HG03066 (cell line): Measurements from ENCODE around the gene SMIM32.

Source experiments
- ATAC-seq: cut with Tn5 transposase; IDR thresholded peaks from one replicate; pipeline ENCODE4 v1.9.1; 2021; ENCODE audit warnings: low read depth; ENCODE audit not compliant: unreplicated experiment

SMIM32 gene

DNA sequence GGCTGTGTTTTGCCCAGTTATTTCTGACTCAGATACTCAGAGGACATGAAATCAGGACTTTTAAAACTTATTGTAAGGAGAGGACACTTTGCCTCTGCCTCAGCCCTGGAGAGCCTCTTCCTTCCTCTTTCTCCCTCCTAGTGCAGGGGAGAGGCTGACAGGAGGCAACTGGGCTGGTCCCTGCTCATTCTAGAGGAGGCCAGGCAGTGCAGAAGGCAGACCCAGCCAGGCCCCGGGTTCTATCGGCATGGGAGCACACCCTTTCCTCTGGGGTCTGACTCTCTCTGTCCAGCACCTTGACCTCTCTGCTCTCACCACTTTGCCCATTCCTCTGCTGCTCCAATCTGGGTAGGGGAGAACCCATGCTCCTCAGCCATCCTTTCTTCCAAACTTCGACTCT lies 16.0 kb upstream of the SMIM32 start:
- ATAC-seq = no peak

DNA sequence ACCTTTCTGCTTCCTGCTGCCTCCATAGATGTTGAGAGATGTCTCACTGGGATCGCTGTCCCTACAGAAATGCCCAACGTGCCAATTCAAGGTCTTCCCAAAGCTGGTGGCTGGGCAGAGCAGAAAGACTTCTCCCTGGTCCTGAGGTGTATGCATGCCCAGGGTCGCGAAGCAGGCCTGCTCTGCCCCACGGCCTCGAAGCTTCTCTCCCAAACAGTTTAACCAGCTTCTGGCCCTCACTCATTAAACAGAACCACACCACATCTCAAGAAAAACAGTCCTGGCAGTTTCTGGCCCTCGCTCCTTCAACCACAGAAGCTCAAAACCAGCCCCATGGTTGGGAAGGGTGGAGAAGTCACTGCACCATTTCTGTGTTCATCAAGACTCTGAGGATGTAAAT lies 14.7 kb upstream of the SMIM32 start:
- ATAC-seq = no peak

DNA sequence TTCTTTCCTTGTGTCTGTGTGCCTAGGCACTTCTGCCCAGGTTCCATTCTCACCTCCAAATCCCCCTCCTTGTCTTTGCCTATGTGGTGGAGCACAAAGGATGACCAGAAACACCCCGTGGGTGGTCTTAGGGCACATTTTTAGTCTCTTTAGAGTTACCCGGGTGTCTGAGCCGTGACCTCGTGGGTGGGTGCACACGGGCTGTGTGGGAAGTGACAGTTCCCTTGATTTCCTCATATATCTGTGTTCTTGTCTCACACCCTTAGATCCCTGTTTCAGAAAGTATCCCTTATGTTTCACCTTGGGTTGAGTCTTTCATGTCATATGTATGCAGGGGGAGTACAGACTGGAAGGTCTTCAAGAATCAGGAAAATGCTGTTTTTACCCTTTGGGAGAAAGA lies 13.4 kb upstream of the SMIM32 start:
- ATAC-seq = no peak

DNA sequence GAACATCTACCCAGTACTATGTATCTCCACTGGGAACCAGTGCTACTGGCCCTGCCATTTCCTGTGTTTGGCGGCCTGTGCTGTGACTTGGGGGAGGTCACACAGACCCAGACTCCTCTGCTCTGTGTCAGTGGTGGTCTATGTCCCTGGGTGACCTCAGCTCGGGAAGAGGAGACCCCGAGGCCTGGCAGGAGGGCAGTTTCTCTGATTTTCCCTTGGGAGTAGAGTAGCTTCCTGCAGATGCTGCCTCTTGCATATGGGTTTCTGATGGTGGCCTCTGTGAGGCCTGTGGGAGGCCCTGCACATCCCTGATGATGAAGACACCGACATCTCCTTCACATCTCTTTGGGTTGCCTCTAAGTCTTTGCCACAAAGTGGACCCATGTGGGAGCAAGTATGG lies 13.0 kb upstream of the SMIM32 start:
- no peak for ATAC-seq

DNA sequence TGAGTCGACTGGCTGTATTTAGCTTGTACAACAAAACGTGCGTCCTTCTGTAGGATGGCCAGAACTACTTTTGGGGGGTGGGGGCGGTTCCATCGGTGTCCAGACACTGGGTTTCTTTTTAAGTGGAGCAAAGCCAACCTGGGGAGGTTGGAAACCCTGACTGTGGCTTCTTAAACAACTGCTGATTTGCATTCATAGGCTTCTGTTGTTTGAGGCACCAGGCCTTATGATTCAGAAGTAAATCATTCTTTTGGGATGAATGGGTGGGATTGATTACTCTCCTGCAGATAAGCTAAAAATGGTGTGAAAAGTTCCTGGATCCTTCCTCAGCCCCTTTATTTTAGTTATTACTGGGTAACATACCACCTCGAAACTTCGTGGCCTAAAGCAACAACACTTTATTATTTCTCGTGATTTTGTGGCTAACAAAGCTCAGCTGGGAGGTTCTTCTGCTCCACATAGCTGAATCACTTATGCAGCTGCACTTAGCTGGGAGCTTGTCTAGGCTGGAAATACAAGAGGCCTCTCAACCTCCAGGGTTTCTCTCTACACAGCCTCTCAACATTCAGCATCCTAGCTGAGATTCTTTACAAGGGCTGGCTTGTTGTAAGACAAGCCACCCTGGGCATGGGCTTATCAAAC lies 12.2 kb upstream of the SMIM32 start:
- ATAC-seq = no peak

DNA sequence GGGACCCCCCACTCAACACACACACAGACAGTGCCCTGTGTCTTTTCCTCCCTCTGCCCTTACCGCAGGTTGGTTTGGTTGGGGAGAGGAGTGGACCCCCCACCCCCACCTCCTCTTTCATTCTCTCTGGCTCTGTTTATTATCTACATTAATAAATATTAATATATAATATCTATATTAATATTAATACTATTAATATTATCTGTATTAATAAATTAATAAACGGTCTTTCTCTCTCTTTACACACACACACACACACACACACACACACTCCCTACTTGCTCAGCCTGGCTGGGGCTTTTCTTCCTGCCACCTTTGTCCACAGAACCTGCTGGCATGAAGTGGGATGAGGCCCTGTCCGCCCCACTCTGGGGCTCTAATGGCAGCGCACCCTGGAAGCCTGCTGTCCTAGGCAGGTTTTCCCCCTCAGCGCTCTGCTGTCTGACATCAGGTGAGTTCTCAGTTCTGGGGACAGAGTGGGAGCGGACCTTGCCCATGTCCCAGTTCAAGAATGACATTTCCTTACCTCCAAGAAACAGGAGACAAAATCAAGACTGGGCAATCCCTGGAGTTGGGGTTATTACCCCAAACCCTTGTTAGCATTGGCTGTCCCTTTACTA lies 10.5 kb upstream of the SMIM32 start:
- ATAC-seq = no peak

DNA sequence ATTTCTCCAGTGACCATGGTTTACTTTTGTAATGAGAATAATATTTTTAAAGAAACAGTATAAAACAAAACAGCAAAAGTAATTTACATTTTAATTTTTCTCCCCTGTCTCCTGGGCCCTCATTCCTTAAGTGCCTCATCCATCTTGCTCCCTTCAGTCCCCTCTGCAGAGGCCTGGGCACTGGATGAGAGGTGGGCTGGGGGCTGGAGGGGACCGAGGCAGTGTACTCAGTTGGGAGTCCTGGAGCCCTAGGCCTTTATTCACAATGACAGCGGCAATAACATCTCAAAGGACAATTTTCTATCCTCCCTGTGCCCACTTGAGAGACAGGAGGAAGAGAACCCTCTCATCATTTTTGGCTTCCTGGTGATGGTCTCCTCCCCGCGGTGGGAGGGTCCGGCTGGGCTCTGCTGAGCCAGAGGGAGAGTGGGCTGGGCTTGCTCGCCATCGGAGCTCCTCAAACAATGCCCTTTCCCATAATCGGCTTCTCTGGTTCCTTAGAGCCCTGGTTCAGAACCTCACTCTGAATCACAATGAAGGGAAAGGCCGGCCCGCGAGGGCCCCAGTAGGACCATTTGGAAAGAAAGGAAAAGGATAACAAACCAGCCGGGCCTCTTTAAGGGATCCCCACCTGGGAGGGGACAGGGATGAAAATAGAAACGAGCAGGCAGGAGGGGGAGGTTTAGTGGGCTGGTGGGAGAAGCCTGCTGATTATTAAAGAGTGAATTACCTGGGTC lies 9.7 kb upstream of the SMIM32 start:
- no peak for ATAC-seq

DNA sequence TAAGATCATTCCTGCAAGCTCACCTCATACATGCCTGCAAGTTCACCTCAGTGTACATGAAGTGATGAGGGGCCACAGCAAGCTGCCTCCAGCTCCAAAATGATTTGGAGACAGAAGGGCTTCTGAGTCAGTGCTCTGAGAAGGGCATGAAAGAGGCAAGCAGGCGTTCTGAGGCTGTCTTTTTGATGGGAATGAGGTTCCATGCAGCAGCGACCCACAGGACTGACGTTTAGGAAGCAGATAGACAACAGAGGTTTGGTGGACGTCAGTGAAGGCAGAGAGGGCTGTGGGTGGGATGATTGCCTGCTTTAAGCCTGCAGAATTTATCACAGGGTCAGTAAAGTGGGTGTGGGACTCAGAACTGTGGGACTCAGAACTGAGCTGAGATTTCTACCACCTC lies 8.9 kb upstream of the SMIM32 start:
- no peak for ATAC-seq

DNA sequence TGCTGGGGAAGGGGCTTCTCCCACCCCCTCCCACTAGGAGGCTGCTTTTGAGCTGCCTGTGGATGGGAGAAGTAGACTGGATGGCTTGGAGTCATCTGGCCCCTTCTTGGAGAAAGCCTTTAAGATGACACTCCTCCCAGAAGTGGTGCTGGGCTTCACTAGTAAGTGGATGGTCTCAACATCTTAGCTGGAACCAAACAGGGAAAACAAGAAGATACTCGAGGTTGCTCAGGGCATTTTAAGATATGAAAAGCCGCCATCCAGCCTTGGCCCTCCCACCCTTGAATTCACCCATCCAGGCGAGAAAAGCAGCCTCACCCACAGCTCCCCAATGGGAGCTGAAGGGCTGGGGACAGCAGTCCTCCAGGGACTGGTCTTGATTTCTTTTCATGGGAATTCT lies 7.8 kb upstream of the SMIM32 start:
- ATAC-seq = no peak

DNA sequence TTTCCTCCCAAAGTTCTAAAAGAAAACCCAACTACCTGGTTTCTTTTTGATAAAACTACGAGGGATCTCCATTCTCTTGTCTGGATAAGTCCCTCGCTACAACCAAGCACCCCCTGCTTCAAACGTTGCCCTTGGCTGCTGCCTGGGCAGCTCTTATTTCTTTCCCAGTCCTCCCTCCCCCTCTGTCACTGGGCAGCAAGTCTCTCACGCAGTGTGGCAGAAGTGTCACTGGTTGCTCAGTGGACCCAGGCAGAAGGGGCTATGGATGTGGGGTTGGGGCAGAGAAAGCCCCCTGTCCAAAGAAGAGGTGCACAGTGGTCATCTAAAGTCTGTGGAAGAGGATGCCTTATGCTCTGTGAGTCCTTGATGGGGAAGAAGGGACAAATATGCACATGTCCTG lies 7.2 kb upstream of the SMIM32 start:
- ATAC-seq = no peak

DNA sequence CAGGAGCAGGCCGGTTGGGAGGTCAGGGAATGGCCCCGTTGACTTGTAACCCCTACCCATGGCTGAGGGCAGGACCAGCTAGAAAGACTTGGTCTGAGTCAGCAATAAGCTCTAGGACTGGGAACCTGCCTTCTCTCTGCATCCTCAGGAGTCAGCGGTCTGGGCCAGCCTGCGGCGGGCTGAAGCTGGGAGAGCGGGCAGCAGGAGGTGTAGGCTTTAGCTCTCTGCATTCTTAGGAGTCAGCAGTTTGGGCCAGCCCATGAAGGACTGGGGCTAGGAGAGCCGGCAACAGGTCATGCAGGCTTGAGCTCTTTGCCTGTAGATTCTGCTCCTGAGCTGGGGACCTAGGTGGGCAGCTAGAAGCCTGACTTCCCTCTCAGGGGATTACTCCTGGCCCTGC lies 6.4 kb upstream of the SMIM32 start:
- ATAC-seq = no peak

DNA sequence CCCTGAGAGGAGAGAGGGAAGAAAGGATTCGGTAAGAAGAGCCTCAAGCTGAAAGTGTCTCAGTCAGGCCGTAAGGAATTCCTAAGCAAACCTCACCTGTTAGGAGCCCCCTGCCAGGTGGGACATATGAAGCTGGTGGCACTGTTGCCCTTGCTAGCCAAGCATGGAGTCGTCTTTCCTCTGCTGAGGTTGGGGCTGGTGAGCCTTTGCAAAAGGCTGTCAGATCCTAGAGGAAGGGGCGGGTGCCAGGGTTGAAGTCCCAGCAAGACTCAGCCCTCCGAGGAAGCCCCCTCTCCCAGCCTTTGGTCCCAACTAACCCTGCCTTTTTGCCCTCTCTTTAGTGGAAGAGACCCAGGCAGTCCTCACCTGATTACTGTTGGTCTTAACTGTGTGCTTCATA lies 5.5 kb upstream of the SMIM32 start:
- ATAC-seq = no peak

DNA sequence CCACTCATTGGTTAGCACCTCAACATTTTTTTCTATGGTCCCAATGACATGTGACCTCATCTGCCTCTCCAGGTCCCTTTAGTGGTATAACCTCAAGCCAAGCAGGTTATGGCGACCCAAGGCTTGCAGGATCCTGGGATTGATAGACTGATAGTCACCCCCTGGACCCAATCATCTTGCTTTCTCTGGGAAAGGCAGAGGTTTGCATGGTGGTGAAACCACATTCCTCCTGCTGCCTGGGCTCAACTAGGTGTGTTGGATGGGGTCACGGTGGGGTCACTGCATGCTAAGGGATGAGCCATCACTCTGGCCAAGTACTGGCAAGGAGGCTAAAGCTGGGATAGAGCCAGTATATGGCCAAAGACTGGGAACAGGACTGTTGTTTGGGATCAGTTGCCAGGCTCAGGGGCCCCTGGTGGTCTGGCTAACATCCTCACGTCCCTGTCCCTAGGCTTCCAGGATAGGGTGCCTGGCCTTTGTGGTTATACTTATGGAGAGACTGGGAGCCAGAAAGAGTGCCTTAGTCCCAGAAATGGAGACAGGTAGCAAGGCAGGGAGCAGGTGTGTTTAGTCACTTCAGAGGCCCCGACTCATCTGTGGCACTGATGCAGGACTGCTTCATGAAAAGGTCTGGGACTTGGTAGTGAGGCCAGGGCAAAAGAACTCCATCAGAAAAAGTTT lies 4.6 kb upstream of the SMIM32 start:
- ATAC-seq = no peak

DNA sequence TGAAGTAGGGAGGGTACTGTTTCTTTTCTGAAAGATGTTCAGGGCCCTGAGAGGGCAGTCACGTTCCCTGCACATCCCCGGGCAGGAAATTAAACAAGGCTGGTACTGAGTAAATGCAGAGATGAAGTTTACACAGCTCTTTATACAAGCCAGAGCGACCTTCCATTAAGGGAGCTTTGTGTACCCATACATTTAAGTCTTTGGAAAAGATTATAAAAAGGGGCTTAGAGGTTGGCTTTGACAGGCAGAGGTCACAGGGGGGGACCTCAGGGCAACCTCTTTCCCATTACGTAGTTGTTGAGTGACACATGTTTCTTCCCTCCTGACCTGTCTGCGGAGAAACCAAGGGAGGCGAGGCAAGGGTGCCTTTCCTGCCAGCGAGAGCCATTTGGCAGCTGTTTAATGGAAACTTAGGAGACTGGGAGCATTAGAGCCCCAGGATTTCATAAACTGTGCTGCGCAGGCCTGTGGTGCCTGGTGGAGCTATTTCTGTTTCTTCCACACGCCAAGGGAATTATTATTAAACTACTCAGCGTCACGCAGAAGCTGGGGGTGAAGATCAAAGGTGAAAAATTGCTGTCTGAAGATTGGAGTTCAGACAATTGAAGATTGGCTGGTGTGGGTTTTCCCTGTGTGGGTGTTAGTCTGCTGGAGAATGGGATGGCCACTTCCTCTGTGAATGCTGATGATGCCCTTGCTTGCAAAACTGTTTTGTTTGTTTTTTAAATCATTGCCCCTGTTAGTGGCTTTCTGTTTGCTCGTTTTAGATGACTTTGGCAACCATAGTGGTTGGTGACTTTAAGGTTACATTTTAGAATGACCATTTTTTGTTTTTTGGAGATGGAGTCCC lies 3.2 kb upstream of the SMIM32 start:
- ATAC-seq = no peak

DNA sequence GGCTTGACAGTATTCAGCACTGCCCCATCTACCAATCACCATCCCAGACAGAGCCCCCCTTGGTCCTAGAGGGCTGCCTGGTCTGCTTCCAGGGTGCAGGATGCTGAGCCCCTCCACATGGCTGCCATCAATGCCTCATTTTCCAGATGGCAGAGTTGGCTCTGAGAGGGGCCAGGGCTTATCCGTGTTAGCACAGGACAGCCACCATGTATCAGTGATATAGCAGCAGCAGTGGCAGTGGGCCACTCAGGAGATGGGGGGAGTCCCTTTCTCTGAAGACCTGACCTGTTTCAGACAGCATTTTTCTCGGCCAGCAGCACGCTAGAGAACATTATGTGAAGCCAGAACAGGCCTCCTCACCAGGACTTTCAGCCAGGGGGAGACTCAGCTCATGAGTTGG lies 1.6 kb upstream of the SMIM32 start:
- ATAC-seq = no peak

DNA sequence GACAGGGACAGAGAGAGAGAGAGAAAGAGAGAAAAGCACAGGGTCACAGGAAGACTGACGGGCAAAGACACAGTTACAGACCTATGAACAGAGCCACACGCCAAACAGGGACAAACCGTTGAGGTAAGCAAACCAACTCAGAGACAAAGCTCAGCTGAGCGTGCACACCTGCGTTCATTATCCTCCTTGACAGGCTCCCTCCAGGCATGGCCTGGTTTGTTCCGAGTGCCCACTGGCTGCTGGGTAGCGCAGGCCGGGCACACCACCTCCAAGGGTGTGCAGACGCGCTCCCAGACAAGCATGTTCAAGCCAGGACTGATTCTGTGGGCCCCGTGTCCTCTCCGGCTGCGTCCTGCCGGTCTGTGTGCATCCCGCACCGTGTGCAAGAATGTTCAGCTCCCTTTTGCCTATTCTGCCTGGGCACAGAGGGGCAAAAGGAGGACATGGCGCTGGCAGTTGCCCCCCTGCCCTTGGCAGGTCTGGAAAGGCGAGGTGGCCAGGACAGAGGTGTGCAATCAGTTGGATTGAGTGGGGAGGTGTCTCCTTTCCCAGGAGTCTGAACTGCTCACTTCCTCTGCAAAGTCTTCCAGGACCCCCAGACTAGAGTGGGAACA lies 467 bp upstream of the SMIM32 start:
- no peak for ATAC-seq

DNA sequence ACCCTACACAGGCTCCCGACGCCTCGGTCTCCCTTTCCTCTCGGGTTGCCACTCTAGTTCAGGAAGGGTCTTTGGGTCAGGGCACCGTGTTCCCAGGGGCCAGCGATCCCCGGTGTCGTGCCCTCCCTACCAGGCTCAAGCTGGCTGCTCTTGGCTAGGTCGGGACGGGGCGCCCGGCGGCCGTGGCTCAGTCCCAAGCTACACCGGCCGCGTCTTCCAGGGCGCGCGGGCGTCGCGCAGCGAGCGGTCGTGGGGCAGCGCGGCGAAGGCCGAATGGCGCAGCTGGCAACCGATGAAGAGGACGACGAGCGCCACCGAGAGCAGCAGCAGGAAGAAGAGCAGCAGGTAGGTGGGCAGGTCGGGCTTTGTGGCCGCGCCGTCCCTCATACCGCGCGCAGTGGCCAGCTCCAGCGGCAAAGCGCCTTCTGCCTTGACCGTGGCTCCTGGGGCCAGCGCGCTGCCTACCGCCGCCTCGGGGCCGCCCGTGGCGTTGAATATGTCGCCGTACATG lies 892 bp downstream of the SMIM32 start:
- no peak for ATAC-seq

DNA sequence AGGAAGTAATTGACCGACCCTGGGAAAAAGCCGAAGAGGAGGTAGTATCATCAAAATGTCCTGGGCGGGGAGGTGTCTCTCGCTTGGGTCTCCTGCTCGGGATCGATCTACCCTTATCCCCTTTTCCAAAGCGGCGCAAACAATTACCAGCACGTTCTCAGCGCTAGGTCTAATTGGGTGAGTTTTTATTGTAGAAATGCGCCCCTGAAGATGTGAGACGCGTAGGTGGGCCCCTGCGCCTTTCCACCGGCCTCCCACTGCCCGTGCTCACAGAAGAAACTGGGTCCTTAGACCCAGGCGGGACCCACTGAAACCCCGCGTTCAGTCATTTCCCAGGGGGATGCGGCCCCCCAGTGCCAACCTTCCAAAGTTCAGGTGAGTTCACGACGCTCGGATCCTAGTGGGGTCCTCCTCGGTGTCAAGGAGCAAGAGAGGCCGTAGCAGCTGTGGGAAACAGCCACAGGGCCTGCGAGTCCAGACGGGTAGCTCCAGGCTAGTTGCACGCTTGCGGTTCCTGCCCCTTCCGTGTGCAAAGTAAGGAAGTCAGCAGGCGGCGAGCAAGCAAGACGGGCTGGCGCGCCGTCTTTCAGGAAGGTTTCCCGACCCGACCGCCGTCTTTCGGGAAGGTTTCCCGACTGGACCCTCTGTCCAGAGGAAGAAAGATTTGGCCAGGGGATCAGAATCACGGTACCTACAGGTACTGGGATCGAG lies 1.5 kb downstream of the SMIM32 start:
- no peak for ATAC-seq

DNA sequence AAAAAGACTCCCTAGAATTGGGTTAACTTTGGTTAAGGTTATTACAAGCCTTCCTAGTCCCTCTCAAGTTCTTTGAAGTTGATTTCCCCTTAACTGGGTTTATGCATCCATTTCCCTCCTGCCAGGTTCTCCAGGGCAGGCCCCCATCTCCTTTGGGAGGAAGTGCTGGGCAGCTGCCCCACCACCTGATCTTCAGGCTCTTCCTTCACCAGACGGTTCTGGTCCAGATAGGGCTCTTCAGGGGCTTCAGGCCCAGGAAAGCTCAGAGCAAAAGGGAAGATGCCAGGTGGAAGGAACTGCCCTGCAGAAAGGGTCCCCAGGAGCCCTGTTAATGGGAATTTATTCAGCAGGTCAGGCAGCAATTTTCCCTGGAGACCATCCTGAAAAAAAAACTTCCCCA lies 2.1 kb downstream of the SMIM32 start:
- ATAC-seq = no peak
